Lower leg skin (tissue), 3 donors: ENCODE results near the gene ABHD12.

Source experiments
- CTCF ChIP-seq, 3 donors: fragments of 450-650 bp; IDR thresholded peaks; one replicate each; pipeline ENCODE4 v1.5.1; 2016; ENCODE audit warnings: antibody characterized with exemption in 3 of 3, mild to moderate bottlenecking in 3 of 3, moderate library complexity in 2 of 3
- POLR2A ChIP-seq, 2 donors: fragments of 450-650 bp; IDR thresholded peaks; one replicate each; pipeline ENCODE4 v1.6.1; 2016 to 2017; ENCODE audit warnings: antibody characterized with exemption in 2 of 2, mild to moderate bottlenecking in 1 of 2, moderate library complexity in 1 of 2

DNA sequence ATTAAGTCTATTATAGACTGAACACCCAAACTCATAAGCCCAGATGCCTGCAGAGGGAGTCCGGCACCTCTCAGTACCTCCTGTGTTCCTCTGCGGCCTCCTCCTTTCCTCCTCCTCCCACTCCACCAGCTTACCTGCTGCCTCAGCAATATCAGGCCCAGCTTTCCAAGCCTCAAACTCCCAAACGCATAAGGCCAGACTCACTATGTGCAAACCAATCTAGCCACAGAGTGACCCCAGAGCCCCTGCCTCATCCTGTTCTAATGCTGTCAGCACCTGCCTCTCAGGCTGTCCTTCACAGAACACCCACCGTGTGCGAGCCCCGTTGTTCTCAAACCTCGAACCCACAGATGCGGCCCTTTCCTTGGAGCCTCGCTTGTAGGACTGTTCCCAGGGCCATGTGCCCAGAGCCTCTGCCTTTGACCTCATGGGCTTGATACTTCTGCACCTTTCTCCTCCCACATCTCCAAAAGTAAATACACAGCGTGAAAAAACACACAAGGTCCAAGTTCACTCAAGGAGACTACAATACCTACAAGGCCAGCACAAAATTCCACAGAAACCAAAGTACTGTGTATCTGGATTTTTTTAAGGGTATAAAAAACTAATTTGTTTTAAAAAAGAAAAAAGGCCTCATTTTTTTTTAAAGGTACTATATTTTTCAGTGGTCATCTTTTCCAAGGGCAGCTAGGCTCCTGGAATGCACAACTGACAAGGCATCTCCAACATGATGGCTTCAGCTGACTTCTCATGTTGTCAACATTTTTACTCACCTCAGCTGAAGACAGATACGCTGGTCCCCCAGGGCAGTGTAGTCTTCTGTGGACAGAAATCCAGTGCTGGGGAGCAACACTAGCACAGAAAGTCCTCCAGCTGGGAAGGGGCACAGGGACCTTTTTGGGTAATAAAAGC, 52.3 kb downstream of the ABHD12 start:
- TF ChIP-seq CTCF (IDR thresholded peaks at IDR 0.05) (no peak), POLR2A (IDR thresholded peaks at IDR 0.05) (no peak)
